K562 (cell line): ENCODE data around the gene AP5Z1. TPM values are rescaled to one million over a fixed set of nuclear protein-coding genes. Genes with fewer than 3 reads are reported as not detected.

Experiments used
- ATAC-seq: fragments of 200-7000 bp; cut with Tn5 transposase; 3 replicates; pipeline ENCODE4 v1.9.1; 2020; ENCODE audit warnings: moderate library complexity
- BruUV-seq: library from RNA; stranded (reverse); fragments of 400-500 nt; replicated peaks from 2 replicates; lab custom pipeline; 2021; lab: Mats Ljungman, UMichigan
- CTCF ChIA-PET: fragments of 300-600 bp; formaldehyde crosslinking; extraction: SDS; loops from one replicate; lab custom pipeline; 2021; ENCODE audit warnings: low intra/inter-chr PET ratio; lab: Yijun Ruan, JAX
- POLR2A ChIA-PET: fragments of 300-600, 350-650 bp; sonication (Branson Sonifier 250); formaldehyde crosslinking; extraction: SDS; loops from one replicate; lab custom pipeline; 2021; ENCODE audit warnings: antibody characterized with exemption, inconsistent platforms; lab: Yijun Ruan, JAX
- DNase-seq, 4 experiments: peaks; one replicate each; pipeline versions ENCODE4 v3.0.0 to v3.0.0-alpha.2; 2011 to 2018; ENCODE audit warnings: low spot score in 3 of 4, mixed read lengths in 3 of 4; ENCODE audit errors: extremely low read depth in 1 of 4
- FAIRE-seq: peaks from 2 replicates; lab custom pipeline; 2011; peaks lifted over from hg19 to GRCh38; lab: Jason Lieb, UNC
- H2AFZ ChIP-seq: 2 replicates; pipeline ENCODE4 v1.6.0; 2011; ENCODE audit warnings: low read depth, low read length, control low read depth, inconsistent platforms
- H3K27ac ChIP-seq: fragments of 200-600 bp; 3 replicates; pipeline ENCODE4 v1.8.0; 2011; ENCODE audit warnings: low read depth, mild to moderate bottlenecking, control low read depth, inconsistent platforms, low read length, moderate library complexity, mixed read lengths; ENCODE audit errors: extremely low read depth
- H3K27me3 ChIP-seq, 2 experiments: fragments of 300-600 bp in 1 of 2; 2 replicates in 1 of 2; 3 replicates in 1 of 2; pipeline versions ENCODE4 v1.6.0 to v1.8.0; 2011; ENCODE audit warnings: inconsistent platforms in 2 of 2, low read length in 2 of 2, mild to moderate bottlenecking in 1 of 2, mixed read lengths in 1 of 2, moderate library complexity in 1 of 2; ENCODE audit not compliant: control insufficient read depth in 2 of 2, insufficient read depth in 2 of 2
- H3K36me3 ChIP-seq: fragments of 300-600 bp; 3 replicates; pipeline ENCODE4 v1.8.0; 2011; ENCODE audit warnings: mild to moderate bottlenecking, low read length, inconsistent platforms; ENCODE audit not compliant: control insufficient read depth, insufficient read depth
- H3K4me1 ChIP-seq, 2 experiments: fragments of 200-600 bp in 1 of 2; replicated peaks in 1 of 2; 2 replicates in 1 of 2; 3 replicates in 1 of 2; pipeline versions ENCODE4 v1.5.1 to v1.8.0; 2011; ENCODE audit warnings: inconsistent platforms in 2 of 2, low read length in 2 of 2, mild to moderate bottlenecking in 1 of 2, mixed read lengths in 1 of 2, moderate library complexity in 1 of 2; ENCODE audit not compliant: control insufficient read depth in 2 of 2, insufficient read depth in 2 of 2
- H3K4me2 ChIP-seq: 2 replicates; pipeline ENCODE4 v1.6.1; 2011; ENCODE audit warnings: low read length, control low read depth, inconsistent platforms, mixed read lengths; ENCODE audit not compliant: insufficient read depth
- H3K4me3 ChIP-seq: fragments of 200-600 bp; sonication (generic), shearing (Covaris generic); 2 replicates; pipeline ENCODE4 v1.5.1; 2016; ENCODE audit warnings: control low read depth, inconsistent platforms
- H3K79me2 ChIP-seq: fragments of 200-600 bp; 3 replicates; pipeline ENCODE4 v1.8.0; 2011; ENCODE audit warnings: low read length, inconsistent platforms; ENCODE audit not compliant: control insufficient read depth, insufficient read depth
- H3K9ac ChIP-seq, 2 experiments: 2 replicates each; pipeline versions ENCODE4 v1.6.0 to v1.6.1; 2011; ENCODE audit warnings: low read depth in 2 of 2, low read length in 2 of 2, control low read depth in 1 of 2, inconsistent platforms in 1 of 2, mild to moderate bottlenecking in 1 of 2, mixed read lengths in 1 of 2; ENCODE audit not compliant: insufficient read depth in 1 of 2
- H3K9me1 ChIP-seq: one replicate; pipeline ENCODE4 v1.6.0; 2011; ENCODE audit warnings: inconsistent platforms, mild to moderate bottlenecking, low read length, moderate library complexity; ENCODE audit not compliant: control insufficient read depth, insufficient read depth
- H3K9me3 ChIP-seq: replicated peaks from 2 replicates; pipeline ENCODE4 v1.5.1; 2011; ENCODE audit warnings: low read depth, low read length, inconsistent platforms; ENCODE audit not compliant: control insufficient read depth, insufficient read depth
- H4K20me1 ChIP-seq: replicated peaks from 2 replicates; pipeline ENCODE4 v1.6.1; 2011; ENCODE audit warnings: low read length, inconsistent platforms, mixed read lengths; ENCODE audit not compliant: control insufficient read depth, insufficient read depth
- BACH1 ChIP-seq: fragments of 200-800 bp; sonication (Bioruptor generic); IDR thresholded peaks from 2 replicates; pipeline ENCODE4 v1.6.1; 2016; ENCODE audit warnings: missing genetic modification characterization, missing compliant biosample characterization
- CBX1 ChIP-seq: sonication (generic); IDR thresholded peaks from 2 replicates; pipeline ENCODE4 v1.6.1; 2016; ENCODE audit warnings: antibody characterized with exemption, low read depth, mild to moderate bottlenecking
- CREM ChIP-seq: IDR thresholded peaks from 2 replicates; pipeline ENCODE4 v1.6.1; 2014; ENCODE audit warnings: antibody characterized with exemption, low read depth
- HMGN3 ChIP-seq: IDR thresholded peaks from 2 replicates; pipeline ENCODE4 v1.6.1; 2011; ENCODE audit warnings: borderline replicate concordance, low read depth, mild to moderate bottlenecking, mixed read lengths, low read length; ENCODE audit not compliant: insufficient read length; ENCODE audit errors: extremely low read depth
- MIER1 ChIP-seq: fragments of 450-650 bp; IDR thresholded peaks from 2 replicates; pipeline ENCODE4 v1.6.1; 2016; ENCODE audit warnings: antibody characterized with exemption, mild to moderate bottlenecking, low read depth
- NR2F6 ChIP-seq: fragments of 450-650 bp; formaldehyde crosslinking; IDR thresholded peaks from 2 replicates; pipeline ENCODE4 v1.4.0; 2020; ENCODE audit warnings: mild to moderate bottlenecking
- POLR2A ChIP-seq: fragments of 450-650 bp; conservative IDR thresholded peaks from 2 replicates; pipeline ENCODE4 v1.6.1; 2016
- POLR2G ChIP-seq: fragments of 200-400 bp; formaldehyde crosslinking; IDR thresholded peaks from 2 replicates; pipeline ENCODE4 v1.6.1; 2017; ENCODE audit warnings: low read depth, mild to moderate bottlenecking, antibody characterized with exemption, low read length, moderate library complexity
- PPARD ChIP-seq: fragments of 250-450 bp; sonication (Bioruptor Pico); IDR thresholded peaks from 2 replicates; pipeline ENCODE4 v1.8.0; 2022; ENCODE audit warnings: inconsistent platforms, mild to moderate bottlenecking, moderate library complexity
- ZC3H8 ChIP-seq: fragments of 450-650 bp; IDR thresholded peaks from 2 replicates; pipeline ENCODE4 v1.6.1; 2017
- WGBS: fragments of 100-300 bp; shearing (Covaris generic); methylation state at CpG from one replicate; pipeline ENCODE4 v1.1.6; 2016; ENCODE audit warnings: low coverage, mixed read lengths; ENCODE audit not compliant: insufficient coverage; ENCODE audit errors: missing lambda C conversion rate; 5-methylcytosine and 5-hydroxymethylcytosine counted together
- in situ Hi-C: fragments of 300-500 bp; cut with MboI; formaldehyde crosslinking; loops from 4 replicates; pipeline ENCODE4 v1.15.0; 2018; ENCODE audit warnings: inconsistent platforms, mixed read lengths
- intact Hi-C: fragments of 100-400 bp; cut with micrococcal nuclease; formaldehyde crosslinking; loops from 2 replicates; pipeline ENCODE4 v1.14.2; 2022
- polyA plus RNA-seq, 8 experiments: library from polyadenylated mRNA; depleted of rRNA in 4 of 8; stranded (reverse) in 5 of 8; unstranded in 3 of 8; fragments of >200 nt; fragmentation: Nextera tagmentation in 2 of 8; fragmentation: Illumina TruSeq in 1 of 8; extraction: Ambion mirVana in 2 of 8; extraction: Trizol in 1 of 8; gene quantifications; 2 replicates each; pipeline versions ENCODE4 v1.2.1 to v1.2.3, GENCODE V29; 2011 to 2014; ENCODE audit warnings: inconsistent platforms in 1 of 8, missing spikeins in 1 of 8
- total RNA-seq, 7 experiments: library from RNA; depleted of rRNA in 6 of 7; stranded (reverse); fragments of >200 nt in 6 of 7; fragmentation: Illumina TruSeq in 2 of 7; extraction: Trizol in 2 of 7; gene quantifications; 2 replicates each; pipeline versions ENCODE4 v1.2.1 to v1.2.3, GENCODE V29; 2011 to 2021; ENCODE audit warnings: low replicate concordance in 1 of 7
- TF ChIP-seq, protein P1 (sequence below): fragments of 250-450 bp; sonication (Bioruptor Pico); IDR thresholded peaks from 2 replicates; pipeline ENCODE4 v1.8.0; 2022; ENCODE audit warnings: inconsistent platforms
- TF ChIP-seq, protein P2 (sequence below): fragments of 450-650 bp; formaldehyde crosslinking; IDR thresholded peaks from 2 replicates; pipeline ENCODE4 v1.4.0; 2020; ENCODE audit warnings: mild to moderate bottlenecking, mixed read lengths

The AP5Z1 gene
- total and polyA plus RNA-seq, 9 of the 15 experiments (the other 6 are each of a cell fraction or from before 2014, with no cell fraction given) = 0.06 to 31.1 (median 6.4) TPM

DNA sequence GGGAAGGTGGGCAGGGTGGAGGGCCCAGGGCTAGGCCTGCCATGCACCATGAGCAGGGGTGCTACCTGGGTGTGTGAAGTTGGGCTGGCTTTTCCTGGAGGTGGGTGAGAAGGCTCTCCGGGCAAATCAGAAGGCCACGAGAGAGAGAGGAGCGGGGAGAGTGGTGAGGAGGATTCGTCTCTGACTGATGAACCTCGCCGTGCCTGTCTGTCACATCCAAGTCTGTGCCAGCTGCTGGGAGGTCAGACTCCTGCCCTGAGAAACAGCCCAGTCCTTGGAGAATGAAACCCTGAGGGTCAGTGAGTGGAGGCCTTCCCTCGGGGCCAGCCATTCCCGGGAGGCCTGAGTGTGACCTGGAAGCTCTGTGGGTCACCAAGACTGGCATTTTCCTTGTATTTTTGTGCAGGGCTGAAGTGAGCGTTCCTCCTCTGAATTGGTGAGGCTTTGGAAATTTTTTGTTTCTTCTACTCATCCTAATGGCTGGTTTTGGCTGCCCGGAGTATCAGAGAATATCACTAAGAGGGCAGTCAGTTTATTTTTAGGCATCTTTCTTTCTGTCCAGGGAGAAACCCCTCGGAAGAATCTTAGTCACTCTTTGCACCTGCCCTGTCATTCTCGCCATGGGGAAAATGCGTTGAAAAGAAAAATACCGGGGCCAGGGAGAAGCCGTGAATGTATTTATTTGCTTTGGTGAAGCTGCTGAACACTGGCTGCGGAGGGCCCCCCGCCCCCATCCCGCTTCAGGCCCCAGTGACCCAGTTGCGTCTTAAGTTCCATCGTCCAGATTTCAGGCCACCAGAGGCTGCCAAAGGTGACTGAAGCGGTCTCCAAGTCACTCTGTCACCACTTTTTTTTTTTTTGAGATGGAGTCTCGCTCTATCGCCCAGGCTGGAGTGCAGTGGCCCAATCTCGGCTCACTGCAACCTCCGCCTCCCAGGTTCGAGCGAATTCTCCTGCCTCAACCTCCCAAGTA lies 6.5 kb upstream of the AP5Z1 start:
- peaks cover 28% of the 10 kb centered on the region; the same call in 2 of the 3 replicates for H3K36me3 ChIP-seq
- H3K27ac ChIP-seq = no peak overlapping the region
- no peak for ATAC-seq
- TF ChIP-seq CREM = no peak
- TF ChIP-seq ZC3H8 = no peak
- no peak for TF ChIP-seq MIER1
- no peak for TF ChIP-seq BACH1 (tag)
- no peak for TF ChIP-seq HMGN3
- TF ChIP-seq, protein P1, sequence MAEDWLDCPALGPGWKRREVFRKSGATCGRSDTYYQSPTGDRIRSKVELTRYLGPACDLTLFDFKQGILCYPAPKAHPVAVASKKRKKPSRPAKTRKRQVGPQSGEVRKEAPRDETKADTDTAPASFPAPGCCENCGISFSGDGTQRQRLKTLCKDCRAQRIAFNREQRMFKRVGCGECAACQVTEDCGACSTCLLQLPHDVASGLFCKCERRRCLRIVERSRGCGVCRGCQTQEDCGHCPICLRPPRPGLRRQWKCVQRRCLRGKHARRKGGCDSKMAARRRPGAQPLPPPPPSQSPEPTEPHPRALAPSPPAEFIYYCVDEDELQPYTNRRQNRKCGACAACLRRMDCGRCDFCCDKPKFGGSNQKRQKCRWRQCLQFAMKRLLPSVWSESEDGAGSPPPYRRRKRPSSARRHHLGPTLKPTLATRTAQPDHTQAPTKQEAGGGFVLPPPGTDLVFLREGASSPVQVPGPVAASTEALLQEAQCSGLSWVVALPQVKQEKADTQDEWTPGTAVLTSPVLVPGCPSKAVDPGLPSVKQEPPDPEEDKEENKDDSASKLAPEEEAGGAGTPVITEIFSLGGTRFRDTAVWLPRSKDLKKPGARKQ (CRISPR knock-in tag) = no peak
- 0 out of 2 replicates have a peak, but pooled peaks have one; percentile 23 for TF ChIP-seq POLR2A
- TF ChIP-seq POLR2G = 0 out of 2 replicates have a peak, but pooled peaks have one; percentile 49
- TF ChIP-seq, protein P2, sequence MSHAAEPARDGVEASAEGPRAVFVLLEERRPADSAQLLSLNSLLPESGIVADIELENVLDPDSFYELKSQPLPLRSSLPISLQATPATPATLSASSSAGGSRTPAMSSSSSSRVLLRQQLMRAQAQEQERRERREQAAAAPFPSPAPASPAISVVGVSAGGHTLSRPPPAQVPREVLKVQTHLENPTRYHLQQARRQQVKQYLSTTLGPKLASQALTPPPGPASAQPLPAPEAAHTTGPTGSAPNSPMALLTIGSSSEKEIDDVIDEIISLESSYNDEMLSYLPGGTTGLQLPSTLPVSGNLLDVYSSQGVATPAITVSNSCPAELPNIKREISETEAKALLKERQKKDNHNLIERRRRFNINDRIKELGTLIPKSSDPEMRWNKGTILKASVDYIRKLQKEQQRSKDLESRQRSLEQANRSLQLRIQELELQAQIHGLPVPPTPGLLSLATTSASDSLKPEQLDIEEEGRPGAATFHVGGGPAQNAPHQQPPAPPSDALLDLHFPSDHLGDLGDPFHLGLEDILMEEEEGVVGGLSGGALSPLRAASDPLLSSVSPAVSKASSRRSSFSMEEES = no peak
- TF ChIP-seq NR2F6 (CRISPR knock-in tag) = no peak
- no peak for TF ChIP-seq PPARD (CRISPR knock-in tag)
- TF ChIP-seq CBX1 = no peak
- TF ChIP-seq, all 486 proteins: peak for 2
- Histone ChIP-seq H3K27me3 (no peaks in the 10 kb centered on the region), H3K9me3 (no peaks in the 10 kb centered on the region), H3K9ac (peak overlapping the region in 1 of 2 experiments; percentile 68; a peak in 2 of 4 replicates), H3K4me2 (no peak overlapping the region), H3K9me1 (peaks cover 8% of the 10 kb centered on the region), H4K20me1 (0 out of 2 replicates have a peak, but pooled peaks cover 4% of the 10 kb centered on the region), H3K4me1 (peaks cover 6 to 13% of the 10 kb centered on the region in 2 experiments), H3K79me2 (no peaks in the 10 kb centered on the region), H3K4me3 (no peak overlapping the region), H2AFZ (no peak overlapping the region)
- POLR2A ChIA-PET = no interaction called here
- in situ Hi-C loops = no loop called here
- CTCF ChIA-PET = no interaction called here
- 88% methylated on average over 17 of the region's 27 CpGs for WGBS
- DNase-seq (no peak), FAIRE-seq (no peak)
- intact Hi-C loops = no loop called here
- no TSS peak for BruUV-seq
